Smooth muscle cell (in vitro differentiated cells): Measurements from ENCODE around the gene RAB7A. TPM values are rescaled to one million over a fixed set of nuclear protein-coding genes. Genes with fewer than 3 reads are reported as not detected.

ENCODE experiments used
- DNase-seq: peaks from one replicate; lab custom pipeline; 2025; ENCODE audit not compliant: unreplicated experiment; lab: John Stamatoyannopoulos, UW
- H2AFZ ChIP-seq: fragments of 200-600 bp; sonication (generic); 2 replicates; pipeline ENCODE4 v1.6.0; 2016; ENCODE audit warnings: antibody characterized with exemption, low read depth, mild to moderate bottlenecking
- H3F3A ChIP-seq: fragments of 200-600 bp; sonication (generic); 2 replicates; pipeline ENCODE4 v1.6.0; 2017; ENCODE audit warnings: antibody characterized with exemption, low read depth
- H3K27ac ChIP-seq: fragments of 200-600 bp; sonication (generic); 2 replicates; pipeline ENCODE4 v1.5.1; 2016; ENCODE audit warnings: low read depth, mild to moderate bottlenecking
- H3K27me3 ChIP-seq: fragments of 200-600 bp; sonication (generic); 2 replicates; pipeline ENCODE4 v1.6.1; 2016; ENCODE audit warnings: low read depth, mild to moderate bottlenecking
- H3K36me3 ChIP-seq: fragments of 200-600 bp; sonication (generic); 2 replicates; pipeline ENCODE4 v1.5.1; 2016; ENCODE audit warnings: low read depth
- H3K4me1 ChIP-seq: fragments of 200-600 bp; sonication (generic); 2 replicates; pipeline ENCODE4 v1.5.1; 2016; ENCODE audit warnings: low read depth
- H3K4me2 ChIP-seq: fragments of 200-600 bp; sonication (generic); 2 replicates; pipeline ENCODE4 v1.6.0; 2016; ENCODE audit warnings: mild to moderate bottlenecking
- H3K4me3 ChIP-seq: fragments of 200-600 bp; sonication (generic); 2 replicates; pipeline ENCODE4 v1.5.1; 2016; ENCODE audit warnings: mild to moderate bottlenecking
- H3K79me2 ChIP-seq: fragments of 200-600 bp; sonication (generic); 2 replicates; pipeline ENCODE4 v1.6.0; 2016; ENCODE audit warnings: low read depth, mild to moderate bottlenecking
- H3K9ac ChIP-seq: fragments of 200-600 bp; sonication (generic); 2 replicates; pipeline ENCODE4 v1.6.0; 2016; ENCODE audit warnings: low read depth
- H3K9me3 ChIP-seq: fragments of 200-600 bp; sonication (generic); replicated peaks from 2 replicates; pipeline ENCODE4 v1.5.1; 2016; ENCODE audit warnings: low read depth
- H4K20me1 ChIP-seq: fragments of 200-600 bp; sonication (generic); 2 replicates; pipeline ENCODE4 v1.6.0; 2016; ENCODE audit warnings: low read depth
- WGBS: methylation state at CpG from one replicate; pipeline ENCODE4 v1.1.7; 2016; ENCODE audit warnings: low lambda C conversion rate; 5-methylcytosine and 5-hydroxymethylcytosine counted together
- polyA plus RNA-seq: library from polyadenylated mRNA; unstranded; fragments of >200 nt; fragmentation: Nextera tagmentation; extraction: Ambion mirVana; gene quantifications from 2 replicates; pipeline ENCODE4 v1.2.1, GENCODE V29; 2016
- total RNA-seq: library from RNA; depleted of rRNA; stranded (reverse); fragments of >200 nt; gene quantifications from 2 replicates; pipeline ENCODE4 v1.2.3, GENCODE V29; 2014
- TF ChIP-seq, protein P1 (sequence below): fragments of 200-600 bp; sonication (generic); IDR thresholded peaks from 2 replicates; pipeline ENCODE4 v1.5.1; 2017; ENCODE audit warnings: borderline replicate concordance, mild to moderate bottlenecking, antibody characterized with exemption; ENCODE audit not compliant: insufficient read depth, poor library complexity, severe bottlenecking

The RAB7A gene
- total and polyA plus RNA-seq, 2 experiments from 2014 or later = 103 to 169 TPM

DNA sequence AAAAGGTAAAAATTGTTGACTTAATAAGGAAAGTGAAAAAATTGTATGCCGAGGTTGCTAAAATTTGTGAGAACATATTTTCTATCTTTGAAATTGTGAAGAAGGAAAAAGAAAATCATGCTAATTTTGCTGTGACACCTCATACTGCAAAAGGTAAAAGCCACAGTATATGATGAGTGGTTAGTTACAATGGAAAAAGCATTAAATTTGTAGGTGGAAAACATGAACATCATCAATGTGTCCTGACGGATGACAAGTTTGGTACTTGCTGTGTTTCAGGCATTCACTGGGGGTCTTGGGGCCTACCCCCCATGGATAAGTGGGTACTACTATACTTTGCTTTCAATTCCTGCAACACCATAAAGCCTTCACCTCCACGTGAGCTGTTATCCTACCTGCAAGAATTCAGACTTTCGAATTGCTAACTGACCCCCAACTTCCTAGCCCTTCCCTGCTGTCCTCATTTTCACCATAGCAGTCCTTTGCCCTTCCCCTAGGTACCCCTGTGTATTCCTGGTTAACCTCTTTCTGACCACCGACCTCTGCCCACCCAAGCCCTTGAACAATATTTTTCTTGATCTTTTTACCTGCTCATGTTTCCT is 62.4 kb downstream of the RAB7A start:
- peaks cover 100% of the 10 kb centered on the region for H4K20me1 ChIP-seq
- peaks cover 3% of the 10 kb centered on the region for H3K4me1 ChIP-seq
- 95% methylated on average over 5 of the region's 5 CpGs for WGBS
- TF ChIP-seq, protein P1, sequence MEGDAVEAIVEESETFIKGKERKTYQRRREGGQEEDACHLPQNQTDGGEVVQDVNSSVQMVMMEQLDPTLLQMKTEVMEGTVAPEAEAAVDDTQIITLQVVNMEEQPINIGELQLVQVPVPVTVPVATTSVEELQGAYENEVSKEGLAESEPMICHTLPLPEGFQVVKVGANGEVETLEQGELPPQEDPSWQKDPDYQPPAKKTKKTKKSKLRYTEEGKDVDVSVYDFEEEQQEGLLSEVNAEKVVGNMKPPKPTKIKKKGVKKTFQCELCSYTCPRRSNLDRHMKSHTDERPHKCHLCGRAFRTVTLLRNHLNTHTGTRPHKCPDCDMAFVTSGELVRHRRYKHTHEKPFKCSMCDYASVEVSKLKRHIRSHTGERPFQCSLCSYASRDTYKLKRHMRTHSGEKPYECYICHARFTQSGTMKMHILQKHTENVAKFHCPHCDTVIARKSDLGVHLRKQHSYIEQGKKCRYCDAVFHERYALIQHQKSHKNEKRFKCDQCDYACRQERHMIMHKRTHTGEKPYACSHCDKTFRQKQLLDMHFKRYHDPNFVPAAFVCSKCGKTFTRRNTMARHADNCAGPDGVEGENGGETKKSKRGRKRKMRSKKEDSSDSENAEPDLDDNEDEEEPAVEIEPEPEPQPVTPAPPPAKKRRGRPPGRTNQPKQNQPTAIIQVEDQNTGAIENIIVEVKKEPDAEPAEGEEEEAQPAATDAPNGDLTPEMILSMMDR = no peak
- no peak overlapping the region for H3K4me2 ChIP-seq
- H2AFZ ChIP-seq = no peak overlapping the region
- H3K27ac ChIP-seq = no peak overlapping the region
- DNase-seq = no peak
- H3K27me3 ChIP-seq = no peaks in the 10 kb centered on the region
- no peak overlapping the region for H3K9ac ChIP-seq
- H3K36me3 ChIP-seq = no peaks in the 10 kb centered on the region
- no peak overlapping the region for H3K4me3 ChIP-seq
- H3K79me2 ChIP-seq = peaks cover 100% of the 10 kb centered on the region
- no peaks in the 10 kb centered on the region for H3K9me3 ChIP-seq
- peaks cover 14% of the 10 kb centered on the region for H3F3A ChIP-seq

DNA sequence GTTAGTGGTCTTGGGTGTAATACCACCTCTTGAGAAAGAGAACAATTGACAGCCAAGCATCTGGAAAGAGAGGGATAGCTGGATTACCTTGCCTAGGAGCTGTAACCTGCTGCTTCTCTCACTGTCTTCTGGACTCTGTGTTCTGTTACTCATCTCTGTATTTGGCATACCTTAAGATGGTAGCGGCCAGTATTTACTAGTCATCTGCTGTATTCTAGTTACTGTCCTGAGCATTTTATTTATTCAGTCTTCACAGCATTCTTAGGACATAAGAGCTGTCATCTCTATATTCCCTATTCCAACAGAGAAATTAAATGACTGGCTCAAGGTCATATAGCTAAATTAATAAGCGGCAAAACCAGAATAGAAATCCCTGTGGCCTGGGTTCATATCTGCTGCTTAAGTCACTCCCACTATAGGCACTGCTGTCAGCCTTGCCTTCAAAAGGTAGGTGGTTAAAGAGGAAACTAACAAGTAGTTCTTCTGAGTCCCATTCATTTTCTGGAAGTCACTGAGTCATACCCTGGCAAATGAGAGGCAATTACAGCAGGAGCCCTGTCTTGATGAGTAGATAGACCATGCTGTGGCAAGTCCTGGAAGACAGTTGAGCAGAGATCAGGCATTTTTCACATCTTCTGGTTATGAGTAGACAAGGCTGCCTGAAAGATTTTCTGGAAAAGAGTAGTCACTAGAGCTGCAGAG is 68.2 kb downstream of the RAB7A start:
- Histone ChIP-seq H3K27me3 (no peaks in the 10 kb centered on the region), H3K27ac (peak overlapping the region; percentile 79), H3F3A (peaks cover 19% of the 10 kb centered on the region), H3K4me2 (peak overlapping the region; percentile 67), H3K4me3 (no peak overlapping the region), H3K4me1 (peaks cover 5% of the 10 kb centered on the region), H2AFZ (no peak overlapping the region), H4K20me1 (peaks cover 81% of the 10 kb centered on the region), H3K36me3 (peaks cover 16% of the 10 kb centered on the region), H3K9me3 (no peaks in the 10 kb centered on the region), H3K79me2 (peaks cover 58% of the 10 kb centered on the region), H3K9ac (no peak overlapping the region)
- WGBS = 63% methylated on average over 2 of the region's 2 CpGs
- TF ChIP-seq, protein P1 = no peak
- no peak for DNase-seq

DNA sequence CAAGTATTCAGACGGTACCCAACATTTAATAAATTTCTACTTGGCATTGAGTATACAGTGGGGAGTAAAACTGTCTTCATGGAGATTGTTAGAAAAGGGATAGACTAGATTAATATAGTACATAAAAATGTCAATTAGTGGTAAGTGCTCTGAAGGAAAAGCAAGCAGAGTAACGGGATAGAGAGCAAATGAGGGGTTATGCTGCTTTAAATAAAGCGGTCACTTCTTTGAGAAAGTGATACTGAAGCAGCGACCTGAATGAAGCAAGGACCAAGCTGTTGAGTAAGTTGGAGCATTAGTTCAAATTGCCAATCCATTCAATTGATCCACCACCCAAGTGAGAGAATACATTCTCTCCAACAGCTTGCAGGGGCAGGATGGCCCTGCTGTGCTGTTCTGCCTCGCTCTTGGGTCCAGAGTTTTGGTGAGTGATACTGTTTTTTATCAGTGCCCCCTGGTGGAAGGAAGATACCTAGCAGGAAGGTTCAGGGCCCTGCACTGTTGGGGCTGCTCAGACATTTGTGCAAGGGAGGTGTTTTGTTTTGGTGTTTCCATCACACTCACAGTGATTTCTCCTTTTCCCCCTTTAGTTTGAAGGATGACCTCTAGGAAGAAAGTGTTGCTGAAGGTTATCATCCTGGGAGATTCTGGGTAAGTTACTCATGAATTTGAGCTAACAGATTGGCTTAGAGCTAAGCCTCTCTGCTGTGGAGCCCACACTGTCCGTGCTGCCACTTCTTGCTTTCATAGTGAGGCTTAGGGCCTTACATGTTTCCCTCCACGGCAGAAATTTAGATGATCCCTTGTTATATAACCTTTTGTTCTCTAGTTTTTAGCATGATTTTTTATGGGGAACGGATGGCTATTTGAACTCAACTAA is 69.0 kb downstream of the RAB7A start:
- Histone ChIP-seq H3K4me3 (no peak overlapping the region), H3K4me2 (peak overlapping the region; percentile 67), H3K4me1 (peaks cover 5% of the 10 kb centered on the region), H2AFZ (no peak overlapping the region), H3K27ac (peak overlapping the region; percentile 79), H3K79me2 (peaks cover 55% of the 10 kb centered on the region), H3K36me3 (peaks cover 20% of the 10 kb centered on the region), H3K27me3 (no peaks in the 10 kb centered on the region), H3F3A (peaks cover 19% of the 10 kb centered on the region), H4K20me1 (peaks cover 73% of the 10 kb centered on the region), H3K9ac (no peak overlapping the region), H3K9me3 (no peaks in the 10 kb centered on the region)
- no peak for DNase-seq
- TF ChIP-seq, protein P1 = peak; percentile 71
- 51% methylated on average over 8 of the region's 8 CpGs for WGBS
